GM11168 (cell line): ENCODE data around the gene LIN7A.

Source experiments
- in situ Hi-C: fragments of 300-500 bp; cut with MboI; formaldehyde crosslinking; loops from one replicate; pipeline ENCODE4 v1.12.0; 2022; ENCODE audit warnings: low sequenced_read_pairs; ENCODE audit not compliant: unreplicated experiment

LIN7A gene, protein sequence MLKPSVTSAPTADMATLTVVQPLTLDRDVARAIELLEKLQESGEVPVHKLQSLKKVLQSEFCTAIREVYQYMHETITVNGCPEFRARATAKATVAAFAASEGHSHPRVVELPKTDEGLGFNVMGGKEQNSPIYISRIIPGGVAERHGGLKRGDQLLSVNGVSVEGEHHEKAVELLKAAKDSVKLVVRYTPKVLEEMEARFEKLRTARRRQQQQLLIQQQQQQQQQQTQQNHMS

DNA sequence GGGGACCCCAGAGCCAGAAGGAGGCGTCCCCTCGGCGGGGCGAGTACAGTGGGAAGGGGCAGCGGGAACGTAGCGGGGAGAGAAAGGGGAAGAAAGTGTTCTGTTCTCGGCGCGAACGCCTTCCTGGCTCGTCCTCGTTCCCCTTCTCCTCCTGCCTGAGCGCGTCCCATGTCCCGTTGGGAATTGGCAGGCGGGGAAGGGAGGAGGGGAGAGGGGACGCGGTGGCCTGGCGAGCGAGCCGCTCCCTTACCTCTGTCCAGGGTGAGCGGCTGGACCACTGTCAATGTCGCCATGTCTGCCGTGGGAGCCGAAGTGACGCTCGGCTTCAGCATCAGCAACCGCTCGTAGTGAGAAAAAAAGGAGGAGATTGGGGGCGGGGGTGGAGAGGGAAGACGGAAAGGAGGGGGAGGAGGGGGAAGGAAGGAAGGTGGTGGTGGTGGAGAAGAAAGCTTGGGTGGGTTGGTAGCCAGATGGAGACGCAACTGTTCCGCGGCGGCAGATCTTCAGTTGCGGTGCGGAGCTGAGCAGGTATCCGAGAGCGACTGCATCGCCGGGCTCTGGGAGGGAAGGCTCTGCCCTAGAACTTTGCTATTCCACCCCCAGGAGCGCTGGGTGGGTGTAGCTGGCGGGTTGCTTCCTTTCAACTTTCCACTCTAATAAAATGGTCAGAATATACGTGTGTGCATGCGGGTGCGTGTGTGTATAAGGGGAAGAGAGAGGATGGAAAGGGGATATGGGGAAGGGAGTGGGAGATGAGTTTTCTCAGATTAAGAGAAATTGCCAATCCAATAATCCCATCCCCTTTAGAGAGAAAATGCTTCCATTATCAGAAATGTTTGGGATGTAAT lies at the start of gene LIN7A:
TSS of gene LIN7A (minus strand) at position 544 of the 848 bp plus-strand sequence. CDS start at position 332, 212 bp downstream.
- in situ Hi-C loops, result no loop called here

DNA sequence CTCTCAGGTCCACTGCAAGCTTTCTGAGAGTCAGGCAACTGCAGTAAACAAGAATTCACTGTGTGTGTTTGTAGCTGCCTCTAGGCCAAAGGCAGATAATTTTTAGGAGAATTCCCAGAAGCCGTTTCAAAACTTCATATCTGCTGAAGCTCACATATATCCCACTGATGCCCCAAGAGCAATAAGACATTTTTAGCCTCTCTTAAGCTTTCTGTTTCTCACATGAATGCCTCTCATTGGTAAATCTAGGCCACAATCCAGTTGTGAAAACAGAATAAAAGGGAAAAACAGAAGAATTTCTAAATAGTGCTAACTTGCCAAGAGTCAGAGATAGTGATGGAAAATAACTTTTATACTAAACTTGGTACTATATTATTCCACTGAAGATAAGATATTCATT lies 48.5 kb upstream of the LIN7A start:
- in situ Hi-C loops, result no loop called here

DNA sequence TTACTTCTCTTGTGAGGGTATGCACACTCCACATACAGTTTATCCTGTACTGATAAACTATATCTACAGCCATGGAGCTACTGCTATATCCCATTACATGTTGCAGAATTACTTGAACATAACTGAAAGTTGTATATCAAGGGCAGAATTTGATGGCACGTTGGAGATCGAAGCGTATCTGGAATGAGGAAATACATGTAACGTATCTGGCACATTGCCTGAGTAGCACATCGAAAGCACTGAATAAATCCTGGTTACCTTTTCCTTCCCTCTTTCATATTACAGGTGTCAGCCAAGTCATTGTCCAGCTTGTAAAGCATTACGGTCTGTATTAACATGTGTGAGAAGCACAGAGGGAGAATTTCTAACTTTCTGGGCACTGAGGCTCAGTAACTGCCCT lies 42.1 kb upstream of the LIN7A start:
- in situ Hi-C loops, result no loop called here

- in situ Hi-C loops, result no loop called here
Measured at GRCh38 chr12:80979251-80979650, 41.5 kb upstream of the LIN7A start.

- in situ Hi-C loops, result no loop called here
Measured at GRCh38 chr12:80977346-80977745, 39.6 kb upstream of the LIN7A start.

DNA sequence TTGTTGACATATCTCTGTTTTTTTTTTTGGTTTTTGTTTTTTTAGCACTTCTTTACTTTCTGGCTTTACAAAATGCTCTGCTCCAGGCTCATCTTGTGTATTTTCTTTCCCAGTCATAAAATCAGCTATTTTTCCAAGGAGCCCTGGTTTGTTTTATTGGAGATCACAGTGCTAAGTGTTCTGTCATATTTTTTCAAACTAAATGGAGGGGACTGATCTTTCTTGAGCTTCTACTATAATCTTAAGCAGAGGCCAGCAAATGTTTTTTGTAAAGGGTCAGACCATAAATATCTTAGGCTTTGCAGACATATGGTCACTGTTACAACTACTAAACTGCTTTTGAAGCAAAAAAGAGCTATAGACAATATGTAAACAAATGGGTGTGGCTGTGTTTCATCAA lies 30.6 kb upstream of the LIN7A start:
- in situ Hi-C loops, result no loop called here

GRCh38 chr12:80967565-80967964 lies 29.8 kb upstream of the LIN7A start:
- in situ Hi-C loops, result no loop called here

DNA sequence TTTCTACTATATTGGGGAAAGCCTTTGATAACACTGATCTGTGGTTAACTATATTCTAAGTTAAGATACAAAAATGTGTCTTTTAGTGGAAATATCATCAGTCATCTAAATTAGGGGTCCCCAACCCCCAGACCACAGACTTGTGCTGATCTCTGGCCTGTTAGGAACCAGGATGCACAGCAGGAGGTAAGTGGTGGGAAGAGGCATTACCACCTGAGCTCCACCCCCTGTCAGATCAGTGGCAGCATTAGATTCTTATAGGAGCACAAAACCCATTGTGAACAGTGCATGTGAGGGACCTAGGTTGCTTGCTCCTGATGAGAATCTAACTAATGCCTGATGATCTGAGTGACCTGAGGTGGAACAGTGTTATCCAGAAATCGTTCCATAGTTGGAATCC lies 28.3 kb upstream of the LIN7A start:
- in situ Hi-C loops, result no loop called here

DNA sequence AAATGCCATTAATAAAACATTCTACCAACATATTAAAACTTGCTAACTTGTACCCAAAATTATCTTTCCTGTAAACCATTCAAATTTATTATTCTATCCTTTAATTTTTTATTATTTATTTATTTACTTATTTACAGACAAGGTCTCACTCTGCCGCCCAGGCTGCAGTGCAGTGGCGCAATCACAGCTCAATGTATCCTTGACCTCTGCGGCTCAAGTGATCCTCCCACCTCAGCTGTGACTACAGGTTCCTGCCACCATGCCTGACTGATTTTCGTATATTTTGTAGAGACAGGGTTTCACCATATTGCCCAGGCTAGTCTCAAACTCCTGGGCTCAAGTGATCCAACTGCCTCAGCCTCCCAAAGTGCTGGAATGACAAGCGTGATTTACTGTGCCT lies 20.4 kb upstream of the LIN7A start:
- in situ Hi-C loops, result no loop called here

DNA sequence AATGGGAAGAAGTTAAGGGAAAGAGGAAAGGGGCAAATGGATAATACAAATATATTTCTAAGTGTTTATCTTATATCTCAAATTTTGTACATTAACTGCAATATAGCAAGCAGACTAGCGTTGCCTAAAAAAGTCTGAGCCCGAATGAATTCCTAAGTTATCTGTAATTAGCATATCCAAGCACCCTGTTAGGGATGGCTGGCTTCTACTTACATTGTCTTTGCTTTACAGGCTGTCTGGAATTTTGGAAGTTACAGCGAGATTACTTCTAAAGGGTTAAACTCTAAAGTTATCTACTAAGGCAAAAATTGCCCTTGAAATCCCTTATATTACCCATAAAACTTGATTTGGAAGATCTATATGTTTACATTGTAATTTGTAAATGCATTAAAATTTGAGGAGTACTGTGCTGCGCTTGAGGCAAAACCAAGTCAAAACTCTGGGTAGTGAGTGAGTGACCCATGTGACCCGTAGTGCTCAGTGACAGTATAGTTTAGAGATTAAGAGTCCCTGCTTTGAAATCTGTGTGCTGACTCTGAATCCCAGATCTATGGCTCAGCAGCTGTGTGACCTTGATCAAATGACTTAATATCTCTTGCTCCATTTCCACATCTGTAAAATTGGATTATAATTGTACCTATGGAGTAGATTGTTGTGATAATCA lies 17.3 kb upstream of the LIN7A start:
- in situ Hi-C loops, result no loop called here

DNA sequence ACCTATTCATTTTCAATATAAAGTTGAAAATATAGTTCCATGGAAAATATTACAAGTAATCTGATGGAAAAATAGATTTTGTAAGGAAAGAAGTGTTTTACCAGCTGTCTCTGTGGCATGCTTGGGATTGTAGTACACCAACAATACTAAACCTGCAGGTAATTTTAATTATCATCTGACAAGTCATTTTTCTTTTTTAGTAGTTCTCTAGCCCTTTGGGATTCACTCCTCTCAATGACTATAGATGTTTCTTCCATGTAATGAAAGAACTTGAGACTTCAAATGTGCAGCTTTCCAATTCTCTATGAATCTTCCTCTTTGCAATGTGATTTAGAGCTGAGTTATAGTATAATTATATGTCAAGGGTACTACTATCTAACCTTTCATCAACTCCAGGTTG lies 14.7 kb upstream of the LIN7A start:
- in situ Hi-C loops, result no loop called here

GRCh38 chr12:80946591-80946990 lies 8.9 kb upstream of the LIN7A start:
- in situ Hi-C loops, result no loop called here

DNA sequence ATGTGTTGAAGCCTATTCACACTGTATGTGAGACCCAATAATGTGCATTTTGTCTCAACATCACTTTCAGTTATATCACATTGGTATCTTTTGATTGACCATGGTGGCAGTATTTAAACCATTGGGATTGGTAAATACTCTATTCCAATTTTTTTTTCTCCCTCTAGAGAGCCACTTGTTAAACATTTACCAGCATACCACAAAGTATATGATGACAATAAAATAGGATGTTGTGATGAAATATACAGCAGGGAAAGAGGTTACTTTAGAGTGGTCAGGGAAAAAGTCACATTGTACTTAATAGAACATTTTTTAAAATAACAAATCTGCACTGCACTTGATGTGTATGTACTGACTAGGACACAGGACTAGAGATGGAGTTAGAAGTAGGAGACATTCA lies 5.6 kb upstream of the LIN7A start:
- in situ Hi-C loops, result no loop called here

GRCh38 chr12:80941916-80942315 lies 4.2 kb upstream of the LIN7A start:
- in situ Hi-C loops, result no loop called here

DNA sequence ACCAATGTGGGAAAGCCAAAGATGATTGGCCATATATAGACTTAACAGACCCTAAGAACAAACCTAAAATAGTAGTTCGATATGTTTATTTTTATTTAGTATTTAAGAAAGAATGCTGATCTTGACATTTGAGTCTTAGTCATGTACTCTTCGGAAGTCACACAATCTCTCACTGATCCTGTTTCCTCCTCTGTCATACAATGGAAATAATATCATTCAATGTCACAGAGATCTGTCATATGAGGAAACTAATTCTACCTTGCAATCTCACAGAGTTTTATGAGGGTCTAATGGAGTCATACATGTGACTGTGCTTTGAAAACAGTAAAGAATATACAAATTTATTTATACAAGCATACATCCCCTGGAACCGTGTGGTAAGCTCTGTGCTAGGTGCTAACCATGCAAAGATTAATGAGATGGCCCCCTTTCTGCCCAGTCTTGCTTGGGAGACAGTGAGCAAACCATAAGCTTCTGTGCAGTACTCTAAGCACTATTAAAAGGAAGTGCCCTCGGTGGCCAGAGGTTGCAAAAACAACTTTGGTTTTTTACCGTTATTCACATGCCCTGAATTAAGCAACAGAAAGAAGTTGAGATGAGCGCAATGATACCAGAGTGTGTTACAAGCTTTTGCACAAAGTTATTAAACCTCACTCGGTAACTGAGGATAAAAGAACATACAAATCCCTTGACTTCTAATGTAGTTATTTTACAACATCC lies 1.7 kb upstream of the LIN7A start:
- in situ Hi-C loops, result no loop called here

DNA sequence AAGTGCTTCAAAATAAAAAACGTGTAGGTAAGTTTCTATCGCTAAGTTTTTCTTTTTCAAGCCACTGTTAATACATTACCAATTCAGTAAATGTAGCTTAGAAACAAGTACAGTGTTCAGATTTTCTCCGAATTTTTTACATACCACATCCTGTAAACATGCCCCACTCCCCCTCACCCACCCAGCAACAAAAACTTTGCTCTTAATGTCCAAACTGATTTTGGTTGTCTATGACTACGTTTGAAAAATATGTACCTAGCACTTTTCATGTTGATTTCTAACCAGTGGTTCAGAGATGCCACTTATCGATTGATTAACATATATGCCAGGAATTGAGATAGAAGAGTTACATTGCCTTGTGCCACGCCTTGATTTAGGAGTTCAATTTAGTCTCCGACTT lies 663 bp upstream of the LIN7A start:
- in situ Hi-C loops, result no loop called here

- in situ Hi-C loops, result no loop called here
Measured at GRCh38 chr12:80936642-80937390, 918 bp downstream of the LIN7A start.

DNA sequence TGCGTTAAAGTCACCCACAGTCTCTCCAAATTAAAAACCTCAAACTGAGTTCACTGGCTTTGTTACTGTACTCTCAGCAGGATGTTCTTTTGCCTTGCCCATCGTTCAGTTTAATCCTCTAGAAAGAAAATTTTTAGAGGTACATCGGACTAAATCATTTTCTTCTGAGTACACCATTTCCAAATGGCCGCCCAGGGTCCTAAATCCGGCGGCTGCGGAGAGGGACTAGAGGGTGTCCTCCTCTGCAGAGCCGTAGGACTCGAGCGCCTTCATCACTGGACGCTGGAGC lies 1.4 kb downstream of the LIN7A start:
- in situ Hi-C loops, result no loop called here

- in situ Hi-C loops, result no loop called here
Measured at GRCh38 chr12:80935111-80935510, 2.6 kb downstream of the LIN7A start.

DNA sequence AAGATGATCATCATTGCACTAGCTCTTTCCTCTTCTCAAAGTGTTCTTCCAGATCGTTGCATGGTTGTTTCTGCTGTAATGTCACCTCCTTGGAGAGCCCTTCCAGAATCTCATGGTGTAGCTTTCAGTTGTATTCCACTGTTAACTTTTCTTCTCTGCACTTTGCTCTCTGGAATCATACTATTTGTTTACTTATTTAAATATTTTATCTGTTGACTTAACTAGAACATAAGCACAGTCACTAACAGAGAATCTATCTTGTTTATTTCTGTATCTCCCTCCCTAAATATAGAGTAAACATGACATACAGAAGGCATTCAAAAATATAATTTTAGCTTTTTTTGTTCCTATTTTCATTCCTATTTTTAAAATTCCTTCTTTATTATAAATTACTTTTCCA lies 11.8 kb downstream of the LIN7A start:
- in situ Hi-C loops, result no loop called here
